HG02973 (cell line): ENCODE data around the gene CCDC70.
"Not testable (repeated sequence)": the region's sequence is repeated elsewhere in the genome, so short reads cannot be mapped to it uniquely, and the experiment has no call there.

Source experiments
- ATAC-seq: cut with Tn5 transposase; IDR thresholded peaks from one replicate; pipeline ENCODE4 v1.9.1; 2021; ENCODE audit warnings: moderate library complexity; ENCODE audit not compliant: unreplicated experiment

The CCDC70 gene

GRCh38 chr13:51905787-51906186, 44.0 kb downstream of the CCDC70 start:
- no peak for ATAC-seq

GRCh38 chr13:51906581-51906980, 44.8 kb downstream of the CCDC70 start:
- no peak for ATAC-seq

- ATAC-seq: no peak
Measured at GRCh38 chr13:51907040-51907732, 45.4 kb downstream of the CCDC70 start.

- ATAC-seq: not testable (repeated sequence)
Measured at GRCh38 chr13:51909265-51909664, 47.5 kb downstream of the CCDC70 start.

- no peak for ATAC-seq
Measured at GRCh38 chr13:51910508-51910907, 48.7 kb downstream of the CCDC70 start.

GRCh38 chr13:51912091-51912490, 50.3 kb downstream of the CCDC70 start:
- ATAC-seq: no peak

- no peak for ATAC-seq
Measured at GRCh38 chr13:51912511-51913225, 50.9 kb downstream of the CCDC70 start.

- no peak for ATAC-seq
Measured at GRCh38 chr13:51913421-51914136, 51.8 kb downstream of the CCDC70 start.

GRCh38 chr13:51914137-51914493, 52.3 kb downstream of the CCDC70 start:
- ATAC-seq: no peak
